Measurements from ENCODE around the gene STK24. TPM values are rescaled to one million over a fixed set of nuclear protein-coding genes. Genes with fewer than 3 reads are reported as not detected.

The STK24 gene
- total and polyA plus RNA-seq, 2 experiments from 2014 or later: 83.3 to 98.0 TPM

- no peak for TF ChIP-seq CTCF (IDR thresholded peaks at IDR 0.05; ENCODE audit: low read depth, low read length)
- no peaks in the 10 kb centered on the region for H3K36me3 ChIP-seq
- H3K27me3 ChIP-seq: no peaks in the 10 kb centered on the region
- DNase-seq (ENCODE audit: low read depth in 1 of 2, low spot score in 1 of 2): no peak
- H3K4me3 ChIP-seq: no peak overlapping the region
- no peak overlapping the region for H3K27ac ChIP-seq
- H3K9me3 ChIP-seq (ENCODE audit: low read depth): no peaks in the 10 kb centered on the region
- H3K4me1 ChIP-seq (ENCODE audit: low read depth): no peaks in the 10 kb centered on the region
Measured at GRCh38 chr13:98429977-98430736, 146.8 kb downstream of the STK24 start.

- no peaks in the 10 kb centered on the region for H3K36me3 ChIP-seq
- no peak overlapping the region for H3K27ac ChIP-seq
- H3K27me3 ChIP-seq: no peaks in the 10 kb centered on the region
- no peak for DNase-seq (ENCODE audit: low read depth in 1 of 2, low spot score in 1 of 2)
- H3K9me3 ChIP-seq (ENCODE audit: low read depth): no peaks in the 10 kb centered on the region
- no peaks in the 10 kb centered on the region for H3K4me1 ChIP-seq (ENCODE audit: low read depth)
- no peak overlapping the region for H3K4me3 ChIP-seq
- no peak for TF ChIP-seq CTCF (IDR thresholded peaks at IDR 0.05; ENCODE audit: low read depth, low read length)
Measured at GRCh38 chr13:98429531-98429930, 147.4 kb downstream of the STK24 start.

GRCh38 chr13:98429081-98429480 lies 147.8 kb downstream of the STK24 start:
- no peak for DNase-seq (ENCODE audit: low read depth in 1 of 2, low spot score in 1 of 2)
- H3K9me3 ChIP-seq (ENCODE audit: low read depth): no peaks in the 10 kb centered on the region
- no peak overlapping the region for H3K27ac ChIP-seq
- H3K27me3 ChIP-seq: no peaks in the 10 kb centered on the region
- no peaks in the 10 kb centered on the region for H3K4me1 ChIP-seq (ENCODE audit: low read depth)
- no peaks in the 10 kb centered on the region for H3K36me3 ChIP-seq
- no peak for TF ChIP-seq CTCF (IDR thresholded peaks at IDR 0.05; ENCODE audit: low read depth, low read length)
- H3K4me3 ChIP-seq: no peak overlapping the region

- H3K4me1 ChIP-seq (ENCODE audit: low read depth): no peaks in the 10 kb centered on the region
- no peak overlapping the region for H3K27ac ChIP-seq
- H3K36me3 ChIP-seq: no peaks in the 10 kb centered on the region
- TF ChIP-seq CTCF (IDR thresholded peaks at IDR 0.05; ENCODE audit: low read depth, low read length): no peak
- H3K9me3 ChIP-seq (ENCODE audit: low read depth): no peaks in the 10 kb centered on the region
- no peak overlapping the region for H3K4me3 ChIP-seq
- no peak for DNase-seq (ENCODE audit: low read depth in 1 of 2, low spot score in 1 of 2)
- no peaks in the 10 kb centered on the region for H3K27me3 ChIP-seq
Measured at GRCh38 chr13:98428256-98428966, 148.5 kb downstream of the STK24 start.

GRCh38 chr13:98427331-98427995 lies 149.4 kb downstream of the STK24 start:
- no peak overlapping the region for H3K4me3 ChIP-seq
- no peaks in the 10 kb centered on the region for H3K27me3 ChIP-seq
- H3K36me3 ChIP-seq: no peaks in the 10 kb centered on the region
- no peak for TF ChIP-seq CTCF (IDR thresholded peaks at IDR 0.05; ENCODE audit: low read depth, low read length)
- H3K4me1 ChIP-seq (ENCODE audit: low read depth): no peaks in the 10 kb centered on the region
- no peaks in the 10 kb centered on the region for H3K9me3 ChIP-seq (ENCODE audit: low read depth)
- H3K27ac ChIP-seq: no peak overlapping the region
- no peak for DNase-seq (ENCODE audit: low read depth in 1 of 2, low spot score in 1 of 2)
